NCI-H187 treated with DMSO at 0.1 percent for 48 hours (cell line): ENCODE results near the gene DUSP22.
"Not testable (repeated sequence)": the region's sequence is repeated elsewhere in the genome, so short reads cannot be mapped to it uniquely, and the experiment has no call there.

Experiments
- DNase-seq: peaks from one replicate; lab custom pipeline; 2025; lab: John Stamatoyannopoulos, UW

The DUSP22 gene

DNA sequence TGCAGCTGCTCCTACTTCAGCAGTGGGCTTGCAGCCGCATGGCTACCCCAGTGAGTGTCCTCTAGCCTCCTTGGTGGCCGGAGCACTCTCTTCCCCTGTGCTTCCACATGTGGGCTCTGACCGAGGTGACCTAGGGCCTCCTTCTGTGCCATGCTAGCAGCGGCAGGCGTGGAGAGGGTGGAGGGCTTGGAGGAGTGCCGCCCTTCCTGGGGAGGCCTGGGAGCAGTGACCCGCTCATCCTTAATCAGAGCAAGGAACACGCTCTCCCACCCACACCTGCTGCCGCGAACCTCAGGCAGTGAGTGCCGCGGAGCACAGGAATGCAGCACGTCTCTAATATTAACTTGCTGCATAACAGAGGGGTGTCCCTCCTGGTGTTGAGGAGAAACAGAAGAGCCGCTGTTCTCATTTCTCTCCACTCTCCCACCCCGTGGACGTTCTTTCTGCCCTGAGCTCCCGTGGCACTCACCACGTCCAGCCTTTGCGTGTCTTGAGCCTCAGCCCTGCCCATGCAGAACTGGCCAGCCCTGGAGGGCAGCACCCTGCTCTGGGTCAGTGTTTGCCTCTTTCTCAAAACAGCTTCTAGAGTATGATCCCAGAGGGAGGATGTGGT is 31.9 kb downstream of the DUSP22 start:
- no peak for DNase-seq

DNA sequence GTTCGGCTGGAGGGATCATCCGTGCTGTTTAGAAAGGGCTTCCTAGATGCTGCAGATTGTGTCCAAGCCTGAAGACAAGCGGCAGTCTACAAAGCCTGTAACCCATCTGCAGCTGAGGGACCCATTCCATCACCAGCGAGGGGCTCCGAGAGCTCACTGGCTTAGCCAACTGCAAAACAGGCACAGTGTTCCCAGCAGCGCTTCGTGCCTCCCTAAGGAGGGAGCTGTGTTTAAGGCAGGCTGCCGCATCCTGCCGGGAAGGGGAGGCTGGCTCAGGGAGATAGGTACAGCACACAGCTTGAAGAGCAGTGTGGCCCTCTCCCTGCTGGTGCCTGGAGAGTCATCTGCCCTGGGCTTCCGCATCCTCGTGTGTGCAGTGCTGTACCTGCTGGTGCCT is 32.4 kb downstream of the DUSP22 start:
- DNase-seq, result no peak

DNA sequence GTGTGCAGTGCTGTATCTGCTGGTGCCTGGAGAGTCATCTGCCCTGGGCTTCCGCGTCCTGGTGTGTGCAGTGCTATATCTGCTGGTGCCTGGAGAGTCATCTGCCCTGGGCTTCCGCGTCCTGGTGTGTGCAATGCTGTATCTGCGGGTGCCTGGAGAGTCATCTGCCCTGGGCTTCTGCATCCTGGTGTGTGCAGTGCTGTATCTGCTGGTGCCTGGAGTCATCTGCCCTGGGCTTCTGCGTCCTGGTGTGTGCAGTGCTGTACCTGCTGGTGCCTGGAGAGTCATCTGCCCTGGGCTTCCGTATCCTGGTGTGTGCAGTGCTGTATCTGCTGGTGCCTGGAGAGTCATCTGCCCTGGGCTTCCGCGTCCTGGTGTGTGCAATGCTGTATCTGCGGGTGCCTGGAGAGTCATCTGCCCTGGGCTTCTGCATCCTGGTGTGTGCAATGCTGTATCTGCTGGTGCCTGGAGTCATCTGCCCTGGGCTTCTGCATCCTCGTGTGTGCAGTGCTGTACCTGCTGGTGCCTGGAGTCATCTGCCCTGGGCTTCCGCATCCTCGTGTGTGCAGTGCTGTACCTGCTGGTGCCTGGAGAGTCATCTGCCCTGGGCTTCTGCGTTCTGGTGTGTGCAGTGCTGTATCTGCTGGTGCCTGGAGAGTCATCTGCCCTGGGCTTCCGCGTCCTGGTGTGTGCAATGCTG is 33.0 kb downstream of the DUSP22 start:
- not testable (repeated sequence) for DNase-seq

DNA sequence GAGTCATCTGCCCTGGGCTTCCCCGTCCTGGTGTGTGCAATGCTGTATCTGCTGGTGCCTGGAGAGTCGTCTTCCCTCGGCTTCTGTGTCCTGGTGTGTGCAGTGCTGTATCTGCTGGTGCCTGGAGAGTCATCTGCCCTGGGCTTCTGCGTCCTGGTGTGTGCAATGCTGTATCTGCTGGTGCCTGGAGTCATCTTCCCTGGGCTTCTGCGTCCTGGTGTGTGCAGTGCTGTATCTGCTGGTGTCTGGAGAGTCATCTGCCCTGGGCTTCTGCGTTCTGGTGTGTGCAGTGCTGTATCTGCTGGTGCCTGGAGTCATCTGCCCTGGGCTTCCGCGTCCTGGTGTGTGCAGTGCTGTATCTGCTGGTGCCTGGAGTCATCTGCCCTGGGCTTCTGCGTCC is 33.8 kb downstream of the DUSP22 start:
- DNase-seq, result not testable (repeated sequence)

DNA sequence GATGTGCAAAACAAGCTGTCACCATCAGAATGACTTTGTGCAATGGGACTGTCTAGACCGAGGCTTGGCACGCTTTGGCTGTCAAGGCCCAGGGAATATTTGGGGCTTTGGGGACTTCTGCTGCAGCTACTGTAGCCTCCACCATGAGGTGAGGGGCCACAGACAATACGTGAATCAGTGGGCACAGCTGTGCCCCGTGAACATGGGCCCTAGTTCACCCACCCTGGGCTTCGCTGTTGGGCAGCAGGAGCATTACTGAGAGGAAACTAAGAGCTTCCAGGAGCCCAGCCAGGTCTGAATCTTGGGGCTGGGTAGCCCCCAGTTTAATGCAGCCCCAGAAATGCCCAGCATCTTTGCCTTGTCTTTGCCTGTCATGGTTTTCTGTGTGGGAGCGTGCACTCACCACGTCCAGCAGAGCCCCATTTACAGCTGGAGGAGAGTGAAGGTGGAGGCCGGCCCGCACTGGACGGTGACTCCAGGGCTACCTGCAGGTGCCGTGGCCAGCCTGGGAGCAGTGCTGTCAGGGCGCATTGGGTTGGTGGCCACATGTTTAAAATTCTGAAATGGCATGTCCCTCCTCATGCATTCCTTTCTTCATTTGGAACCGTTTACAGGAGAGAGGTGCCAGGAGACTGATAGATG is 34.7 kb downstream of the DUSP22 start:
- no peak for DNase-seq

DNA sequence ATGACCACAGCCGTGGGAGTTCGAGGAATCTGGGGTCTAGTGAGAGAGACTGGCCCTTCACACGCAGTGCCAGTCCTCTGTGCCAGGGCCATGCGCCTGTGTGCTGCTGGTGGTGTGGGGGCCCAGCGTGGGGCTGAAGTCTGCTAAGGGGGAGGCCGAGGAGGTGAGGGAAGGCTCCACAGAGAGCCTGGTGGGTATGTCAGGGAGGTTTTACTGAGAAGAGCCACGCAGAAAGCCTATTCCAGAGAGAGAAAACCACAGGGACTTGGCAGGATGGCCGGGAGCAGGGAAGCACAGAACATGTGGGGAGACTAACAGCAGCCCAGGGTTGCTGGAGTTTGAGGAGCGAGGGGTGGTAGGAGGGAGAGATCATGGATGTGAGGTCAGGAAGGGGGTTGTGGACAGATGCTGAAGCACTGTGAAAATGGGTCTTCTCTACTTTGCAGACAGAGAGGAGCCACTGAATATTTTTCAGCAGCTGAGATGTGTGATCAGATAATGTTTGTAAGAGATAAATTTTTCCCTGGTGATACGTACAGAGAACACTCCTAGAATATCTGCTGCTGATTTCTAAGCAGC is 35.3 kb downstream of the DUSP22 start:
- no peak for DNase-seq

DNA sequence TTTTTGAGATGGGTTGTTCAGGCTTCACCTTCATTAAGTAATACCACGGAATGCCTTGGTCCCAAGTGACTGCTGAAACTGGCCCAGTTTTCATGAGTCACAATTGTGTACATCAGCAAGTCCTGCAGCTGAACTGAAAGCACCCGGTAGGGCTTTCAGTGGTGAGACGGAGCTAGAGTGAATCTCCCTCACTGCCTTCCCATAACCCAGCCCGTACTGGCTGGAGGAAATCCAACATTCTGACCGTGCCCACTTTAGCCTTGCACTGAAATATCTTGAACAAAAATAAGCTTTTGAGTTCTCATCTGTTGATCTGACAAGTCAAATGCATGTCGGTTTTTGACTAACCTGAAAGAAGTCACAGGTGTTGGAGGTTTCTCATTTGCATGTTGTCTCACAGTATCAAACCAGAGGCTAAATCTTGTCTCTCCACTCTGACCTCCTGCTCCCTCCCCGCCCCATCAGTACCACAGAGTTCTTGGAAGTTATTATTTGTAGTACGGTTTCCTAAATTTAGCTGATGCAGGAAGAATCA is 35.9 kb downstream of the DUSP22 start:
- no peak for DNase-seq

DNA sequence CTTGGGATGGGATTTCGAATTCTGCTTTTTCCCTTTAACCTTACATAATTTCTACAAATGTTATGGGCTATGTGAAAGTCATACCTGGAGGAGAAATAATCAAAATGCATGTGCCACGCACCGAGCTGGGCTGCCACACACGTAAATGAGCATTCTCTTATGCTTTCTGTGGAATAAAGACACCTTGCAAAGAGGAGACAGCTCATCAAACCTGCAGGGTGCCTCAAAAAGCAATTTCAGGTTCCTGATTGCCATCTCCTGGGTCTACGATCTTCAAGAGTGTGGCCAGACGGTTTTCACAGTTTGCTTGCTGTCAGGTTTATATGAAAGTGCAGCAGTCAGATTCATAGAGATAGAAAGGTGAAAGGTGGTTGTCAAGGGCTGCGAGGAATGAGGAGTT is 36.6 kb downstream of the DUSP22 start:
- DNase-seq, result no peak

DNA sequence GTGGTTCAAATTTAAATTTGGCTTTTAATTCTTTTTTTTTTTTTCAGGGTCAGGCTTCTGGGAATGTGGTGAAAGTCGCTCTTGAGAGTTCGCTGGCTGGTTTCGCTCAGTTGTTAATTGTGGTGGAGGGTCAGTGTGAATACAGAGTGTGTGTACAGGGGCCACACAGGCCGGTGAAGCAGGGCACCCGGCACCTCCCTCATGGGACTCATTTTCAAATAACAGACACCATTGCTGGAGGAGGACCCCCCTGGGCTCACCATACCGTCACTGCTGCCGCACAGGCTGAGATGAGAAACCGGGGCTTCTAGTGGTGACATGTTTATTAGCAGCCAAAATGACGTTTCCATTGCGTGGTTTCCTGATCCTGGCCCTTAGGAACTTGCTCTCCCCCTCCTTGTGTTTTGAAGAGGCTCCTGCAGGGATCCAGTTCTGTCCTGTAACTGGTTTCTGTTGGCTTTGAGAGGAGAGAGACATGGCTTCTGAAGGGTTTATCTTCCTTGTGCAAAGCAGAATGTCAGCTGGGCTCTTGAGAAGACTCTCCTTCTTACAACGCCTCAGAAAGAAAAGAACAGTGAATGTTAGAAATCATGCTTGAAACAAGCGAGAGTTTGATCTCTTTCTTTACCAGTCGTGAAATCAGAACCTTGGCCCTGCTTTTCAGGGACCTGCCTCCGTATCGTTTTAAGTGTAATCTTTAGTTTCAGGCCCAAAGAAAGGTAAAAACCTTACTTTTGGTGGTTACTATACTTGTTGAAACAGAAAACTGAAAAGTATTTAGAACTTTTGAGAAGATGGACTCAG is 37.8 kb downstream of the DUSP22 start:
- DNase-seq, result no peak

DNA sequence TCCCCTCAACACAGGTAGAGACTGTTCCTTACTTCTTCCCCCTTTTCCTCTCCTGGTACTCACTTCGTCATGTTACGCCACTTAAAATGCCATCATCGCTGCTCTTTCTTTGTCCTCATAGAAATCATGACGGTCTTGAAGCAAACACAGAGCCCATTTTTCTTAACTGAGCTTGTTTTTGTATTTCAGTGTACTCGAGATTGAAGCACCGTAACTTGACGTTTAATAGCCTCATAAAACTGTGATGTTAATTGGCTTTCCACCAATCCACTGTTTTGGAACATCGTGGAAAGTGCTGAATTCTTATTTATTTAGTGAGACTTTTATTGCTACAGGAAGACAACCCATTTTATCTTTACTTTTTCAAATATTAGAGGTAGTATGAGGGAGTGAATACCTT is 38.7 kb downstream of the DUSP22 start:
- no peak for DNase-seq

DNA sequence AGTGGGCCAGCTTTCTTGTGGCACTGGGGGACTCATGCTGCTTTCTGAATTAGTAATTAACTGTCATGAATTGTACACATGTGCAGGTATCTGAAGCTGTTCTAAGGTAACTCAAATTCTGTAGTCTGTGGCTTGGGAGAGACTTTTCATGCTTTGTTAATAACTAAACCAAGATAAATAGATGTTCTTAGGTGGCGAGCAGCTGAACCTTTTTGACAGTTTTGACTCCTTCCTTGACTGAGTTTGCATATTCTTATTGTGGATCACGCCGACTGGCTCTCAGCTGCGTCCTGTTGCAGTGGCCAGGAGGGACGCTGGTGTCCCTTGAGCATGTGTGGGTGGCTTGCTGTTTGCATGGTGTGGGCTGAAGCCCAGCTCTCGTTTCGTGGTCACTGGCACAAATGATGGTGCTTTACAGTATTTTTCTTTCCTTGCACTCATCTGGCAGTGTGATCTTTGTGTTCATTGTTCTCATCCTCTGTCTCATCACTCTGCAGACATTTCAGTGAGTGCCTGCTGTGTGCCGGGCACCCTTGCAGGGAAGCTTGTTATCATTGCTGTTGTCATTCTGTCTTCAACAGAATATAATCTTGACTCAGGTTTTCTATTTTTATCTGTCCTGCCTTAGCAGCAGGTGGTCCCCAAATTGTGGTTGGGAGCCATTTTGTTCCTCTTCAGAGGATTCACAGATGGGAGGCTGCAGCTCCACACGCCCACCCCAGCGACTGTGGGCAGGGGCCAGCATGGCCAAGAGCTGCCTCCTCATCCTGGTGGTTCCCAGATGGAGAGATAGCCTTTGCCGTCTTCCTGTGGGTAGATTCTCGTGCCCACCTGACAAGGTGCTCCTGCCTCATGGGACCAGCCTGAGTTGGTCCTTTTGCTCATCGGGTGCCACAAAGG is 39.6 kb downstream of the DUSP22 start:
- no peak for DNase-seq

DNA sequence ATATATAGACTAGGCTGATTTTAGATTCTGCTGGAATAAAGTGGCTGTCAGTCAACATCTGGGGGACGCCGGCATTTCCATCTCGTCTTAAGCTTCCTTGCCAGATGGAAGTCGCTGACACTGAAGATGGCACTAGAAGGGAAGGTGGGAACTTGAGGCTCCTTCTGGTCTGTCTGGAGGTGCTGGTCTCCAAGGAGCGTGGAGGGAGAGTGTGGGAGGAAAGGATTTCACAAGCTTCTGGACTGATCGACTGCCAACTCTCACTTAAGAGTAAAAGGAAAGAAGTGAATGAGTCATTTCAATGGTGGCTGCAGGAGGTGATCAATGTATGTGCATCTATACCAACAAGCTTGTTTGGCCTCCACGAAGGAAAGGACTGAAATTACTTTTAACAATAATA is 40.4 kb downstream of the DUSP22 start:
- no peak for DNase-seq

DNA sequence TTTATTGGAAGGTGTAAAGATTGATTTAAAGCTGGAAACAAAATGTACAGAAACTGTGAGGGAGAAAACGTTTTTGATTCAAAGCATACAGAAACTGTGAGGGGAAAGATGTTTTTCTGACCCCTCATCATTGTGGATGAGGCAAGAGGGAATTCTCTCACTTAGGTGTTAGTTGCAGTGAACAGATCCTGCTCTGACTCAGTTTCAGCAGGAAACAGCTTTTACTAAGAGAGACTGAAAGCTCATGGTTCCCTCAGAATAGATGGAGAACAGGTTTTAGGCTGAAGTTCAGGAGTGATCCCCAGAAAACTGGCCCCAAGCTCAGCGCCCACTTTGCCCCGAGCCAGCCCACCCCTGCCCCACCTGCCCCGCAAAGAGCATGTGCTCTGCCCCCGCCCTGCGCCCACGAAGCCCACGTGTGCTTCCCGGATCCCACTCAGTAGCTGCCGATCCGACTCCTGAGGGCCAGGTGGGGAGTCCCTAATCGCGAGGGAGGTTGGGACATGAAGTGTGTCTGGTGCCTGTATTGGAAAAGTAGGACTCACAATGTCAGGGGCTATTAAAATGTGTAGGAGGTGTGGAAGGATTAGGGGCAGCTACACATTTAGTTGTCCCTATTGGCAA is 41.2 kb downstream of the DUSP22 start:
- no peak for DNase-seq

DNA sequence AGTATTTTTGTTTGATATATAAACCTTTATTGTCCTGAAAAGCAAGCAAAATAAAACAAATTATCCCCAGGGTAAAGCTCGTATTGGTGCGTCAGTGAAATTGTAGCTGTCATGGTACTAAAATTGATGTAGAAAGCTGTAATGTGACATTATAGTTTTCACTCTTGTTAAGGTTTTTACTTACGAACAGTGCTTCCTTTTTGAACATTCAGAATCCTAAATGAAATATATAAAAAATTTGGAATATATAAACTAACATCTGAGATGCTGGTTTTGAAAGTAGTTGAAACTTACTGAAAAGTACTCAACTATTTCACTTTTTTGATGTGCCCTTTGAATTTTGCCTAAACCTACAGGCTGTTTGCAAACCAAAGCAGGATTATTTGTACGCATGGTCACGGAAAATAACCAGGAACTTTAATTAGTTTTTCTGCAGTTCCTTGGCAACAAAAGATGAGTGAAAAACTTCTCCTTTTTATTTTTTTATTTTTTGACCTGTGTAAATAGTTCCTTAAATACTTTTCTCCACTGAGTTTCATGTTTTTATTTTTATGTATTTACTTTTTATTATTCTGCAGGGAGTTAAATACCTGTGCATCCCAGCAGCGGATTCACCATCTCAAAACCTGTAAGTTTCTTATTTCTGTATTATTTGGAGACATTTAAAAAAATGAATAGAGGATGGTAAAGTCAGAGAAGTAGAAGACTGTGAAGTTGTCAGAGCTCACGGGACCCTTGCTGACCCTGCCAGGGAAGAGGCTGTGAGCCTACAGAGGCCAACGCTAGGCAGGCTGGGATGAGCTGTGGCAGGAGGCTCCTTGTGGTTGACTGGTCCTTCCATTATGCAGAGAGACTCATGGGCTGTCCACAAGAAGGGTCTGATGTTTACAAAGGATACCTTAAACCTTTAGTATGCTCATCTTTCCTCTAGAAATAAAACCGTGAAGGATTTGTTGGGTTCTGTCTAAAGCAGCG is 42.5 kb downstream of the DUSP22 start:
- DNase-seq, result no peak

DNA sequence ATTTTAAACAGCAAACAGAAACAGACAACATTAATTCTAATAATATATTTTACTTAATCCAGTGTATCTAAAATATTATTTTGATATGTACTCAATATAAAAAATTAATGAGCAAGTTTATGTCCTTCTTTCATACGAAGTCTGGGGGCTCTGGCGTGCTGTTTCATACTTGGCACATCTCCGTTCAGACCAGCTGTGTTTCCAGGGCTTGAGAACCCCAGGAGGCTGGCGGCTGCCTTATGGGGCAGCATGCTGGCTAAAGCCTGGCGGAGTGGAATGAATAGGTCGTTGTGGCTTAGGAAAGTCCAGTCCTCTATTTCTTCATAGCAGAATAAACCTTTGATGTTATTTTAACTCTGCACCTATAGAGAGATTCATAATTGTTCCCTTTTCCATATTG is 43.3 kb downstream of the DUSP22 start:
- DNase-seq, result no peak

DNA sequence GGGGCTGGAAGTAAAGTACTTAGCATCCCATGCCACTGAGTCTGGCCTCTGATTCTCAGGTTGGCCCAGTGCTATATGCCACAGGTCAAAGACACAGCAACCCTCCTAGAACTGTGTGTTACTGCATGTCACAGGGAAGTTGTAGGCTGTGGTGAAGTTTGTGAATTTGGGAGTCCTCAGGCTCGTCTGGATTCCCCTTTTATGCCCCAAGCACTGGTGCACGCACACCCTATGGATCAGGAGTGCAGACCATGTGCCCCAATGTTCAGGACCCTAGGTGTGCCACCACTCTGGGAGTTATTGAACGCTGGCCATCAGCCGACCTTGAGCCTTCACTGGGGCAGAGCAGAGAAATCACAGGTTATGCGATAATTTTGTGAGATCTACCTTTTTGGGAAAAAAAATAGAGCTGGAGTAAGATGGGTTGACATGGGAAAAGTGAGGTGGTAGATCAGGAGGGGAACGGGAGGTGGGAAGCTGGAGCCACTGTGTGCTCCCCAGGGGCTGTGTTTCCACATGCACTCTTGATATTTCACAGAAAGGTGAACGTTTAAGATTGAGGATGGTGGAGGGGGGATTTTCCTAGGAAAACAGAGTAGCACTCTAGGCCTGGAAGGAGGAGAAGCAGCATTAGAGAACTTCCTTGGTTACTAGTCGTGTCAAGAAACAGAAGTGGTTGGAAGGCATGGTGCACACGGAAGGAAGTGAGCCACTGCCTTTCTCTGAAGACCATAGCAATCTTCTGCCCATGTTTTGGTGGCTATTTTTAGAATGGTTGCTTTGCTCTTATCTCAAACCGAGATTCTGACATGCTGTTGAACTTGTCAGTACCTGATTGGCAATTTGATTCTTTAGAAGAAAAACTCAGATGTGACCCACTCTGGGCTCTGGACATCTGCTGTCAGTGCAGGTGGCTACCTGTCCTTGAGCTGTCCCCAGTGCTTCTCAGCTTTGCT is 44.1 kb downstream of the DUSP22 start:
- DNase-seq, result no peak

DNA sequence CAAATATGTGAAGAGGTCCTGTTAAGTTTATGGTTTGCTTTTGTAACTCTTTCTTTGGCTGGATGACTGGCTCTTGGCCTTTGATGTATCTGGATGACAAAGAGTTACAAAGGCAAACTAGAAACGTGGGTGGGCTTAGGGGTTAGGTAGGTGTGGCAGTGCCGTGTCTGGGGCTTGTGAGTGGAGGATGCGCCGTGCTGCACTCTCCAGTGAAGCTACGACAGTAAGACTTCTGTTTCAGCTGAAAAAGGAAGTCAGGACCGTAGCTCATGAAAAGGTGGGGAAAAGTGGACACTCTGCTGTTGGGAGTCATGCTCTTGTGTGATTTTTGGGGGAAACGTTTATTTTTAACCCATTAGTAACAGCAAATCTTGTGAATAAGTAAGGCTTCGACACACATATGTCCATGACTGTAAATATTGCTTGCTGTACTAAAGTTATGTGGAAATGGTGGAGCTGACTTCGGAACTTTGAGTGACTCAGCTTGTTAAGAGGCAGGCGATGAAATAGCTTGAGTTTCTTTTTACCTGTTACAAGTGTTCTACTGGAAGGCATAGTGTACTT is 45.6 kb downstream of the DUSP22 start:
- no peak for DNase-seq

DNA sequence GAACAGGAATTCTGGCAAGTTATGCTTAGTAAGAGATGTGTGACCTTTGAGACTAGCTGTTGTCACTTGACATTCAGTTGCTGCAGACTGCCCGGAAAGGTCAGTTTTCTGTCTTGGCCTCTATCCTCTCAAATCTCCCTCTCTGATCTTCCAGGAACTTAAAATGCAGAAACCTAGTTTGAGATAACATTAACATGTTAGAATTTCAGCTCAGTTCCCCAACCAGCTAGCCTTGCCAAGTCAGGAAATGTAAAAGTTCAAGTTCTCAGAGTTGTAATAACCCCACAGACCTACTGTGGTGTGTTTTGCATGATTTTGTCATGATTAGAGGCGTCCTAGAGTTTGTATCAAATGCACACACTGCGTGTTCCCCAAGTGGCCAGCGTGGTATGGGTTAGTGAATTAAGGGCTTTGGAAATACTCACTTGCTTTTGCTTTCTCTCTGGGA is 46.6 kb downstream of the DUSP22 start:
- no peak for DNase-seq
